ENCODE results near the gene WNT11. TPM values are rescaled to one million over a fixed set of nuclear protein-coding genes. Genes with fewer than 3 reads are reported as not detected.

Gene WNT11
- total RNA-seq, 1 experiment from 2014 or later, result 26.8 TPM

DNA sequence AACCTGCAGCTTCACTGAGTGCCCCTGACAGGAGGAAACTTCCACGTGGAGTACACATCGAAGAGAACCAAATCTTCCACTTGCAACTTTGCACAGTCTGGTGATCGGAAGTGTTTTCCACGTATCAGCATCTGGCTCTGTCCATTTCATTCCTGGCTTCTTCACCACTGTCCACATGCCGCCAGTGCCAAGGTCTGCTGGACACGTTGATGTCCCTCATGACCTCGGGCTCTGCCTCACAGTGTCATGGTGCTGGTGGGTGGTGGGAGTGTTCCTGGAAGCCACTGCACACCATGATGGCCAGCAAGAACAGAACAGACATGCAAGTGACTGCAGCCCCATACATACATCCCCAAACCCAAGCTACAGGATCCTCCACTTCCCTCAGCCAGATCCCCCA is 48.4 kb downstream of the WNT11 start:
- Histone ChIP-seq H3K4me3 (no peak overlapping the region), H3K9me3 (replicated peaks) (no peaks in the 10 kb centered on the region), H3K27ac (no peak overlapping the region), H3K27me3 (no peaks in the 10 kb centered on the region), H3K4me1 (peaks cover 14% of the 10 kb centered on the region; the same call in 1 of the 2 replicates), H3K36me3 (no peaks in the 10 kb centered on the region)
- no peak for DNase-seq

DNA sequence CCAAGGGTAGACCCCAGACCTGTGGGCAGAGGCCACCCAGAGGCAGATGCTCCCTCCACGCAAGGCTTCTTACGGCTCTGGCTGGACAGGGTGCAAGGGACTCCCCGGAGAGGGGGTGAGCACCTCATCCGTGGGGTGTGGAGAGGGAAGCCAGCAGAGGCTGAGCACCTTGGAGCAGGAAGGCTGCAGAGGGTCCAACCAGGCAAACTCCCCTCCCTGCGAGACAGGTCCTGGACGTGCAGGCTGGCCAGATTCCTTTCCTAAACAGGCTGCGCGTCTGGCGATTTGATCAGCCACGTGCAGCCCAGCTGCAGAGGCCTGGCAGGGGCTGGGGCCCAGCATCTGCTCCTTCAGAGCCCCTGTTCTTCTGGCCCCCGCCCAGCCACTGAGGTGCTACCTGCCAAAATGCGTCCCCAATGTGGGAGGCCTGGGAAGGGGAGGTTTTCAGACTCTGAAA is 49.3 kb downstream of the WNT11 start:
- H3K4me3 ChIP-seq, result no peak overlapping the region
- no peak for DNase-seq
- H3K4me1 ChIP-seq, result peaks cover 12% of the 10 kb centered on the region; the same call in 1 of the 2 replicates
- no peak overlapping the region for H3K27ac ChIP-seq
- no peaks in the 10 kb centered on the region for H3K27me3 ChIP-seq
- no peaks in the 10 kb centered on the region for H3K9me3 ChIP-seq (replicated peaks)
- H3K36me3 ChIP-seq, result no peaks in the 10 kb centered on the region

DNA sequence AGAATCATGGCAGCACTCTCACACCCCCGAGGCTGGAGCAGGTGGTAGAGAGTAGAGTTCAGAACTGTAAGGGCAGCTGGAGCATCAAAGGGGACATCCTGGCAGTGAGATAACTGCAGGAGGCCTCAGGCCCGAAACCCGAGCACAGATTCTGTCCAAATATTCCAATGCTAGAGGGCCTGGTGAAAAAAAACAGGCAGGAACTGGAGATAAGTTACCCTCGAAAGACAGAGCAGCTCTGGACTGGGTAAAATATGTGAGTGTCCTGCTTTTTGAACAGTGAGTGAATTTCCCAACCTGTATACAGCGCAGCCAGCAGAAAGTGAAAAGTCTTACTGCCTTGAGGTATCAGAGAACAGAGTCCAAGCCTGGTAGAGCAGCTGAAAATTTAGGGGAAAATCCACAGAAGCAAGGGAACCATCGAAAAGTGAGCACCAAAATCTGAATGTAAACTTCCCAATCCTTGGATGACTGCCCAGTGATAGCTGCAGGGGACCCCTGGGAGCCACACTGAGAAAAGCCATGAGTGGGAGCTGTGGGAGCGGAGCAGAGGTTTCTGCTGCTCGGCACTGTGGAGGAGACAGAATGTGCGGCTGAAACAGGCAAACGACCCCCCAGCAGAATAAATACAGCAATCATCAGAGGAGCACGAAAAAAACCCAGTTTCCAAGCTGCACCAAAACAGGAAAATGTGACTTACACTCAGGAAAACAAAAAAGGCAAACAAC is 50.6 kb downstream of the WNT11 start:
- no peak overlapping the region for H3K27ac ChIP-seq
- H3K9me3 ChIP-seq (replicated peaks), result no peaks in the 10 kb centered on the region
- no peak for DNase-seq
- H3K27me3 ChIP-seq, result no peaks in the 10 kb centered on the region
- no peaks in the 10 kb centered on the region for H3K36me3 ChIP-seq
- H3K4me1 ChIP-seq, result peaks cover 6% of the 10 kb centered on the region; the same call in 1 of the 2 replicates
- H3K4me3 ChIP-seq, result no peak overlapping the region

DNA sequence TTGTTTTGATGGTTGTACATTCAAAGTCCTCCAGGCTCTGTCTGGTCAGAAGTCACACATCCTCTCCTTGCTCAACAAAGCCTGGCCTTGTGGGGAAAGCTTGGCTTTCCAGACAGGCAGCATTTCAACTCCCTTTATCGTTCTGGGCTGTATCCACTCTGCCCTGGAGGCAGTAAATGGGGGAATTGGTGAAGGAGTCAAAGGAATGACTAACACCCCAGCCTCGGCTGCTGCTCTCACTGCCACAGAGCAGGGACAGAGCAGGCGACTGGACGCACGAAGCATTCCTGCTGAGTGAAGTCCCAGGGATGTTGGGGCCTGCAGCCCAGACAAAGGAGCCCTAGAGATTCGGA is 52.8 kb downstream of the WNT11 start:
- Histone ChIP-seq H3K27ac (no peak overlapping the region), H3K36me3 (no peaks in the 10 kb centered on the region), H3K4me3 (no peak overlapping the region), H3K27me3 (no peaks in the 10 kb centered on the region), H3K9me3 (replicated peaks) (no peaks in the 10 kb centered on the region), H3K4me1 (no peaks in the 10 kb centered on the region)
- no peak for DNase-seq

DNA sequence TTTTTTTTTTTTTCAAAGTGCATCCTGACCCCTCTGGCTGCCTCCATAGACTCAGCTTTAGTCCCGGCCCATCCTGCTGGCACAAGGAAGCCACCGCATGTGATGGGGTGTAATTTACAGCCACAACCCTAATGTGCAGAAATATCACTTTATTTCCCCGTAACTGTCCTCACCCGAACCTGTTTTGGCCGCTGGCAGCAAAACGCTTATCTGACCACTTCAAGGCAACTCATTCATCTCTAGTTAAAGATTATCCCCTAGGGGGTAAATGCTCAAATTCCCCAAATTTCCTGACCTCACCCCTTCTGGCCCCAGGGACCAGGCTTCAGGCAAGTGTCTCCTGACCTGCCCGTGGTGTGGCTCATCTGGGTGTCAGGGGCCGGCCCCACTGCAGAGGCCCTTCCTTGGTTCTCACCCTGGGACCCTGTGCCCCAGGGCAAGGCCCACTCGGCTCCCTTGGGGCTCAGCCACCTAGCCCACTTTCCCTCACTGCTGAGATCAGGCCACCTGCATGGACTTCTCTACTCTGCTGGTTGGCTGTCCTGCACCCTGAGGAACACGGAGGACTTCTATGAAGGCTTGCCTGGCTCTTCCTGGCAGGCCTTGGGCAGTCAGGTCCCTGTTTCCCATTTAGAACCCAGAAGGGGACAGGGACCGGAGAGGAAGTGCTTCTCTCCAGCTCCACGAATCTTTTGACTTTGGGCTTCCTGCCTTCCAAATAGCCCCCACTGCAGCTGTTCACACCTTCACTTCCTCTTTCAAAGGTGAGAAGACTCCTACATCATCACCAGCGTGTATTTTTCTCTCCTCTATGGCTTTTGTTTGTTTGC is 53.3 kb downstream of the WNT11 start:
- Histone ChIP-seq H3K27ac (no peak overlapping the region), H3K4me1 (no peaks in the 10 kb centered on the region), H3K4me3 (no peak overlapping the region), H3K27me3 (no peaks in the 10 kb centered on the region), H3K36me3 (no peaks in the 10 kb centered on the region), H3K9me3 (replicated peaks) (no peaks in the 10 kb centered on the region)
- no peak for DNase-seq

DNA sequence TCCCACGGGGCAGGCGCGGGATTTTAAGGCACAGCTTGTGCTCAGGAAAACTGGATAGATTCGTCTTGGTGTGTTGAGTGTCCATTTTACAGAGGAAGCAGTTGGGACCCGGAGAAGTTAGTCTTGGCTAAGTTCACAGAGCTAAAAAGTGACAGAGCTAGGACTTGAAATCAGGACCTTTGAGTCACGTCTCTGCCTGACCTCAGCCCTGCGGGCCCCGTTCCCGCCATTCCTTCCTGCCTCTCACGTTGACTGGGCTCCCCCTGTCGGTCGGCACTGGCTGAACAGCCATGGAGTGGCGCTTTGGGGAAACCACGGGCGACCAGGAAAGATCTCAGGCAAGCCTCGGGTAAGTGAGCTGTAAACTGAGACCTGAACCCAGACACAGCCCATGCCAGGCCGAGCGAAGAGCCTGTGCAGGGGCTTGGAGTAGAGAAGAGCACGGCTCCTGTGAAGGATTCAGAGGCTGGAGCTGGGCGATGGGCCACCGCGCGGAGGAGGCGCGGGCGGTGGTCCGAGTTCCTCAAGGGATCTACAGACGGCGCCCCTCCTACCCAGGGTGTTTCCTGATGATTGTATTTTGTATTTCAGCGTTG is 54.1 kb downstream of the WNT11 start:
- H3K27me3 ChIP-seq, result no peaks in the 10 kb centered on the region
- no peaks in the 10 kb centered on the region for H3K4me1 ChIP-seq
- peak overlapping the region; percentile 12; the same call in 1 of the 2 replicates for H3K4me3 ChIP-seq
- no peaks in the 10 kb centered on the region for H3K9me3 ChIP-seq (replicated peaks)
- DNase-seq, result peak; percentile 65 to 74
- no peaks in the 10 kb centered on the region for H3K36me3 ChIP-seq
- no peak overlapping the region for H3K27ac ChIP-seq

DNA sequence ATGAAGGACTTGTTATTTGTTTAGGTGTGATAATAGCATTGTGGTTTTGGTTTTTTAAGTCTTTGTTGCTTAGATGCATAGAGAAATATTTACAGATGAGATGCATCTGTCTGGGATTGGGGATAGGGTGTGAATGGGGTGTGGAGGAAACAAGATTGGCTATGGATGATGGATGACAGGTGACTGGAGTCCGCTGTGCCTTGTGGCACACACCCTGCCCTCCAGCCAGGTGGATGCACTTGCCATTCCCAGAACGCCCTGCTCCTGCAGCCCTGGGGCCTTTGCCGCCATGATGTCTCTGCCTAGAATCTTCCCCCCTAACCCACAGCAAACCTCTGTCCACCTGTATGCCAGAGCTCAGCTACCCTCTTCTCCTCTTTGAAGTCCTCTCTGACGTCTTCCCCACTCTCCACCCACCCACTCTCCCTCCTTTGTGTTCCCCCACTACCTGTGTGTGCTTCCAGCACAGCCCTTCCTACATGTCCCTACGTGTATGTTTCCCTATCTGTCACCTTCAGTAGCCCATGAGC is 54.7 kb downstream of the WNT11 start:
- no peak for DNase-seq
- Histone ChIP-seq H3K4me1 (no peaks in the 10 kb centered on the region), H3K36me3 (no peaks in the 10 kb centered on the region), H3K4me3 (no peak overlapping the region), H3K9me3 (replicated peaks) (no peaks in the 10 kb centered on the region), H3K27me3 (no peaks in the 10 kb centered on the region), H3K27ac (no peak overlapping the region)

DNA sequence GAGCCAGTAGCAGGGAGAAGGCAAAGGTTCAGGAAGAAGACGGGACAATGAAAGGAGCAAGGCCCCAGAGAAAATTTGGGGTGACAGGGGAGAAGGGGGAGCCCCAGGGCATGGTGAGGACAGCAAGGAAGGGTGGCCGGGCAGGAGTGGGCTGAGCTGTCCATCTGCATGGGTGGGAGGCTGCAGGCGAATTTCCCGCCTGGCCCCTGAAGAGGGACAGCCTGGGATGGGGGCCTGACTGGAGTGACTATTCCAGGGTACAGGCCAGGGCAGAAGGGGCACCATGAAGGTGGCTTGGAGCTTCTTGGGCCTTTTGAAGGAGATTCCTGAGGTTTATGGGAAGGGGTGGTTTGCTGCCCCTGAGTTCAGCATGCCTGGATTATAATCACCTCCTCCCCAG is 56.2 kb downstream of the WNT11 start:
- Histone ChIP-seq H3K27me3 (no peaks in the 10 kb centered on the region), H3K4me3 (no peak overlapping the region), H3K36me3 (no peaks in the 10 kb centered on the region), H3K27ac (no peak overlapping the region), H3K4me1 (no peaks in the 10 kb centered on the region), H3K9me3 (replicated peaks) (no peaks in the 10 kb centered on the region)
- no peak for DNase-seq

DNA sequence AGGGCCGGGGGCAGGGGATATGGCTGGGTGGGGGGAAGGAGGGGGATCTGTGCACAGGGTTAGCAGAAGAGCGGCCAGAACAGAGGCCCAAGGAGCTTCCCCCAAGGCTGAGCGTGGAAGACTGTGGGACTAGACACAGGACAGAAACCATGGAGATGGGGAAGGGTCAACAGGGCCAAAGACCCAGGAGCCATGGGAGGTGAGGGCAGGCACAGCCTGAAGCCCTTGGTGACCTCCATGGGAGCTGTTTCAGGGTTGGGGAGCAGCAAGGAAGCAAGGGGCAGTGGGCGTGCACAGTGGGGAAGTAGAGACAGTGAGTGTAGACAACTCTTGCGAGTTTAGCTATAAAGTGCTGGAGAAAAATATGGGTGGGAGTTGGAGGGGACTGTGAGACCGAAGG is 56.6 kb downstream of the WNT11 start:
- no peak for DNase-seq
- Histone ChIP-seq H3K27me3 (no peaks in the 10 kb centered on the region), H3K4me1 (no peaks in the 10 kb centered on the region), H3K36me3 (no peaks in the 10 kb centered on the region), H3K9me3 (replicated peaks) (no peaks in the 10 kb centered on the region), H3K27ac (no peak overlapping the region), H3K4me3 (no peak overlapping the region)

DNA sequence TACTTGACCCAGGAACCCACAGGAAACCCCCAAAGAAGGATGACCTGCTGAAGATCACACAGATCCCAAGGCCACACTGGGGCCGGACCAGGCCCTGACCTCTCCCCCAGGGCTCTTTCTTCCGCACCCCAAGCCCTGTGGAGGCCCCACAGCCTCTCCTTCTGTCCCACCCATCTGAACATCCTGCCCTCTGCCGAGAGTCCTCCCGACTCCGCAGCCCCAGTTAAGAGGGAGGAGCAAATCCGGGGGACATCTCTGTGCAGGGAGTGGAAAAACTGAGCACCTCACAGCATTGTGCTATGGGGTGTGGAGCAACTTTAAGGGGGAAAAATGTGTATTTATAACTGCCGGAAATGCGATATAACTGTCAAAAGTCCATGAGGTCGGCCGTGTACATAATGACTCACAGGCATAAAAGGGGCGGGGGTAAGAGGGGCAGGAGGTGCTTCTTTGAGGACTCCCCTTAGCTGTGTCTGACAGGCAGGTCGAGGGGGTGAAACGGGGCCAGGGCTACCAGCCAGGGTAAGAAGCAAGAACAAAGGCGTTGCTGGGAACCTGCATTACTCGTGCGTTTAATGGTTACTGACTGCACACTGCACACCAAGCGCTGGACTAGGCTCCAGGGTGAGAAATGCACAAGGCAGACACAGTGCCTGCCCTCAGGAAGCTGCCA is 57.2 kb downstream of the WNT11 start:
- Histone ChIP-seq H3K4me1 (no peaks in the 10 kb centered on the region), H3K27me3 (no peaks in the 10 kb centered on the region), H3K27ac (no peak overlapping the region), H3K4me3 (no peak overlapping the region), H3K9me3 (replicated peaks) (no peaks in the 10 kb centered on the region), H3K36me3 (no peaks in the 10 kb centered on the region)
- DNase-seq, result no peak

DNA sequence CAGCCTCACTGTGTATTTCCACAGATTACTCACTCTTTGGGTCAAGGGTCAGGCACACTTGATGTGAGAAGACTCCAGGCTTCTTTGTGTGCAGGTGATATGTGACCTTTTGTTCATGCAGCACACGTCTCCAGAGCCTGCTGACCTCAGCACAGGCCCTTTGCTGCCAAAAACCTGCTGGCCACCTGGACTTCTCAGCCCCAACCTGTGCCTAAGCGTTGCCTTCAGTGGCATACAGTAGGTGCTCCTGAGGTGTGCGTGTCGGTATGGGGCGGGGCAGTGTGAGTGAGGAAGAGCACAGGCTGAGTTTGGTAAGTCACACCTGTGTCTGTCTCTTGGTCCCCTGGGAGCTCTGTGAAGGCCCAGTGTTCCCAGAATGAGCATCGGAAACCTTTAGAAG is 58.1 kb downstream of the WNT11 start:
- Histone ChIP-seq H3K27ac (no peak overlapping the region), H3K27me3 (no peaks in the 10 kb centered on the region), H3K9me3 (replicated peaks) (no peaks in the 10 kb centered on the region), H3K4me1 (no peaks in the 10 kb centered on the region), H3K36me3 (no peaks in the 10 kb centered on the region), H3K4me3 (no peak overlapping the region)
- no peak for DNase-seq

DNA sequence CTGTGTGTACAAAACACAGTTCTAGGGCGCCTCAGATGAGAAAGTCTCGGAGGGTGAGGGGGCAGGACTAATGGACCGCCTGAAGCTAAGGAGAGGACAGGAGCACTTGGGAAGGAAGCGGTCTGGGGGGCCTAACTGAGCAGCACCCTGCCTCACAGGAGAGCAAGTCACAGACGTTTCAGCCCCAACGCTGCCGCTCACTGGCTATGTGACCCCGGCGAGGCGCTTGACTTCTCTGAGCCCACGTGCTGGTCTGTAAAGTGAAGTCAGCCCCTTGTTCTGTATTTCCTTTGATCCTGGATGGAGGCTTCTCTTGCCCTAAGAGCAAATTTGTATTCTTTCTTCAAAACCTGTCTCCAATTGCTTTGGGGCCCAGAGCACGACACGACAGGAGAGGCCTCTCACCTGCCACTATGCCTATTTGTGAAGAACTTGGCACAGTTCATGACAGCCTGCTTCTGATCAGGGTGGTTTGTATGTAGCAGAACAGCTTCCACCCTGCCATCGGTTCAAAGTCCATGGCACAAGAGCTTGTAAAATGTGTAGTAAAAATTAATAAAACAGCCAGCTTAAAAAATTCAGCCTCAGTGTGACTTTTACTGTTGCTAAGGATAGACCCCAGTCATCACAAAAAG is 59.1 kb downstream of the WNT11 start:
- no peak overlapping the region for H3K27ac ChIP-seq
- no peaks in the 10 kb centered on the region for H3K36me3 ChIP-seq
- H3K27me3 ChIP-seq, result no peaks in the 10 kb centered on the region
- no peak for DNase-seq
- H3K4me1 ChIP-seq, result no peaks in the 10 kb centered on the region
- no peak overlapping the region for H3K4me3 ChIP-seq
- no peaks in the 10 kb centered on the region for H3K9me3 ChIP-seq (replicated peaks)

DNA sequence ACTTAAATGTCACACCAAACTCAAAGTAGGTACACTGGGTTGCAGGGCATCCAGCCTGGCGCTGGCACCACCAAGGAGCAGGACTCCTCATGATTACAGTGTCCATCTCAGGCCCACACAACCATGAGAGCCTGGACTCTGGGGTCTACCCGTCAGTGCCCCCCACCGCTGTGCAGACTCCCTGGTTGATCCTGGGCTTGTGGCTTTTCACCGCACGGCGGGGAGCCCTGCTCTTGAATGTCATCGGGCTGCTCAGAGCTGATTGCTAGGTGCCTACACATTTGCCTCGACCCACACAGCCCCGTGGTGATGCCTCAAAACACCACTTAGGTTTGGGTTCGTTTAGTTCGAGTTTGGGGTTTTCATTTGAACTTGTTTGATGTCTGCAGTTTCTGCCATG is 63.0 kb downstream of the WNT11 start:
- Histone ChIP-seq H3K27me3 (no peaks in the 10 kb centered on the region), H3K27ac (no peak overlapping the region), H3K36me3 (no peaks in the 10 kb centered on the region), H3K4me3 (no peak overlapping the region), H3K9me3 (replicated peaks) (no peaks in the 10 kb centered on the region), H3K4me1 (no peaks in the 10 kb centered on the region)
- no peak for DNase-seq

DNA sequence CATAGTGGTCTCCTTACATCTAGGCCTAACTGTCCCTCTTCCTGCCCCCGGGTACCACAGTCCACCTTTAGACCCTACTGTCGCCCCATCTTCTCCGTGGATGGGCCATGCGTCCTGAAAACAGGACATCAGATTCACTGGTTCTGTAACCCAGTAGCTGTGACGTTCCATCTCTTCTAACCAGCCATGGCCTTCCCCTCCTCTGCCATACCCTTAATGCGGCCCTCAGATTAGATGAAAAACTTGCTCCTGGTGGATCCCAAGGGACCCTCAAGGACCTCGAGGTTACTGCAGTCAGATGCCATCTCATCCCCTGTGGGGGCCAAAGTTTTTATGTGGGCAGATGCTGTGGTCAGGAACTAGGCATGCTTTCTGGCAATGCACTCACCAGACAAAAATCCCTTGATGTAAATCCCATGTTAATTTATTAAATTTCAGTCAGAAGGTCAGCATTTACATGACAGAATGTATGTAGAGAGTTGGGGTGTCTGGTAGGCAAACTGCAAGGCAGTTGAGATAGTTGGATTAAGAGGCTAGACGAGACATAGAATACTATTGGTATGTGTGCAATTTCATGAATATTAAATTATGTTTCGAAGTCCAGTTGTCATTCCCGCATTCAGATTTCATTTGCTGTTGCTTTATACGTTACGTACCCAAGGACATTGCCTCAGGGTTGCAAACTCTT is 64.3 kb downstream of the WNT11 start:
- Histone ChIP-seq H3K36me3 (no peaks in the 10 kb centered on the region), H3K4me1 (no peaks in the 10 kb centered on the region), H3K4me3 (no peak overlapping the region), H3K27me3 (no peaks in the 10 kb centered on the region), H3K27ac (no peak overlapping the region), H3K9me3 (replicated peaks) (no peaks in the 10 kb centered on the region)
- DNase-seq, result no peak

Data from SJCRH30 (cell line).